Neural crest cell (in vitro differentiated cells): ENCODE results near the gene SPATA31C1. TPM values are rescaled to one million over a fixed set of nuclear protein-coding genes. Genes with fewer than 3 reads are reported as not detected.

Source experiments
- DNase-seq: peaks from one replicate; pipeline ENCODE4 v3.0.0; 2021; ENCODE audit warnings: low read depth, mixed read lengths, low spot score
- H3K27ac Mint-ChIP-seq: one replicate; pipeline ENCODE4 v1.8.0; 2021; ENCODE audit warnings: mild to moderate bottlenecking, mixed read lengths; ENCODE audit not compliant: unreplicated experiment
- H3K27me3 Mint-ChIP-seq: 2 replicates; pipeline ENCODE4 v1.8.0; 2021; ENCODE audit warnings: low read depth, mild to moderate bottlenecking, mixed read lengths
- H3K36me3 Mint-ChIP-seq: 2 replicates; pipeline ENCODE4 v1.8.0; 2021; ENCODE audit warnings: low read depth, mild to moderate bottlenecking, mixed read lengths
- H3K4me1 Mint-ChIP-seq: 2 replicates; pipeline ENCODE4 v1.8.0; 2021; ENCODE audit warnings: mixed read lengths
- H3K4me3 Mint-ChIP-seq: one replicate; pipeline ENCODE4 v1.8.0; 2021; ENCODE audit warnings: mild to moderate bottlenecking, mixed read lengths
- H3K9me3 Mint-ChIP-seq: 2 replicates; pipeline ENCODE4 v1.8.0; 2021; ENCODE audit warnings: mixed read lengths
- CTCF ChIP-seq: fragments of 200-600 bp; sonication (generic); conservative IDR thresholded peaks from 2 replicates; pipeline ENCODE4 v1.5.0; 2021; ENCODE audit warnings: antibody characterized with exemption, mild to moderate bottlenecking
- total RNA-seq: library from RNA; stranded (reverse); gene quantifications from 2 replicates; pipeline ENCODE4 v1.2.1, GENCODE V29; 2021

The SPATA31C1 gene
- total RNA-seq, 1 donor from 2014 or later, result 1.4 TPM

GRCh38 chr9:87957839-87958238, 40.1 kb downstream of the SPATA31C1 start:
- Mint-ChIP-seq H3K4me3 (no peak overlapping the region), H3K36me3 (peaks cover 5% of the 10 kb centered on the region), H3K27me3 (peaks cover 3% of the 10 kb centered on the region), H3K4me1 (no peaks in the 10 kb centered on the region), H3K27ac (no peak overlapping the region), H3K9me3 (peaks cover 8% of the 10 kb centered on the region)
- DNase-seq, result no peak
- TF ChIP-seq CTCF, result no peak

- Mint-ChIP-seq H3K27me3 (peaks cover 3% of the 10 kb centered on the region), H3K27ac (no peak overlapping the region), H3K4me3 (no peak overlapping the region), H3K4me1 (no peaks in the 10 kb centered on the region), H3K36me3 (peaks cover 5% of the 10 kb centered on the region), H3K9me3 (peaks cover 8% of the 10 kb centered on the region)
- DNase-seq, result no peak
- TF ChIP-seq CTCF, result no peak
These were observed 40.8 kb downstream of the SPATA31C1 start for GRCh38 chr9:87958591-87958990.

GRCh38 chr9:87959916-87960581, 42.3 kb downstream of the SPATA31C1 start:
- Mint-ChIP-seq H3K9me3 (peaks cover 8% of the 10 kb centered on the region), H3K4me3 (no peak overlapping the region), H3K36me3 (peaks cover 5% of the 10 kb centered on the region), H3K27ac (no peak overlapping the region), H3K4me1 (no peaks in the 10 kb centered on the region), H3K27me3 (peaks cover 3% of the 10 kb centered on the region)
- TF ChIP-seq CTCF, result no peak
- DNase-seq, result no peak

GRCh38 chr9:87963770-87964169, 46.0 kb downstream of the SPATA31C1 start:
- no peak for DNase-seq
- Mint-ChIP-seq H3K27ac (no peak overlapping the region), H3K27me3 (peaks cover 3% of the 10 kb centered on the region), H3K4me3 (no peak overlapping the region), H3K36me3 (peaks cover 8% of the 10 kb centered on the region), H3K9me3 (peaks cover 8% of the 10 kb centered on the region), H3K4me1 (no peaks in the 10 kb centered on the region)
- TF ChIP-seq CTCF, result no peak

GRCh38 chr9:87964826-87965225, 47.1 kb downstream of the SPATA31C1 start:
- no peak overlapping the region for H3K27ac Mint-ChIP-seq
- TF ChIP-seq CTCF, result no peak
- H3K36me3 Mint-ChIP-seq, result peaks cover 4% of the 10 kb centered on the region
- DNase-seq, result no peak
- H3K4me1 Mint-ChIP-seq, result no peaks in the 10 kb centered on the region
- no peak overlapping the region for H3K4me3 Mint-ChIP-seq
- peaks cover 3% of the 10 kb centered on the region for H3K9me3 Mint-ChIP-seq
- peaks cover 3% of the 10 kb centered on the region for H3K27me3 Mint-ChIP-seq
